A549 (cell line): ENCODE measurements around the gene CES4A.

Source experiments
- CHD2 ChIP-seq: fragments of 150-350 bp; IDR thresholded peaks from 2 replicates; pipeline ENCODE4 v1.6.1; 2014; ENCODE audit warnings: low read length; ENCODE audit not compliant: partially characterized antibody
- JUNB ChIP-seq: fragments of >200 bp; sonication (Bioruptor Twin); formaldehyde crosslinking; IDR thresholded peaks from 2 replicates; pipeline ENCODE4 v1.6.1; 2016
- MAFK ChIP-seq: fragments of 450-650 bp; IDR thresholded peaks from 2 replicates; pipeline ENCODE4 v1.6.1; 2014; ENCODE audit not compliant: partially characterized antibody
- MYC ChIP-seq: IDR thresholded peaks from 2 replicates; pipeline ENCODE4 v1.6.1; 2012; ENCODE audit warnings: mild to moderate bottlenecking, inconsistent platforms, low read length, improper control_type of control experiment, borderline replicate concordance
- PBX3 ChIP-seq: IDR thresholded peaks from 2 replicates; pipeline ENCODE4 v1.6.1; 2012
- POLR2A ChIP-seq: IDR thresholded peaks from 2 replicates; pipeline ENCODE4 v1.6.1; 2012; ENCODE audit warnings: mild to moderate bottlenecking, low read length
- RCOR1 ChIP-seq: fragments of 150-350 bp; IDR thresholded peaks from 2 replicates; pipeline ENCODE4 v1.6.1; 2014; ENCODE audit warnings: antibody characterized with exemption, low read length, low read depth
- REST ChIP-seq: fragments of 200-600 bp; sonication (generic); IDR thresholded peaks from 2 replicates; pipeline ENCODE4 v1.6.1; 2016; ENCODE audit warnings: antibody characterized with exemption, mild to moderate bottlenecking, moderate library complexity
- RFX5 ChIP-seq: fragments of 450-650 bp; IDR thresholded peaks from 2 replicates; pipeline ENCODE4 v1.7.1; 2014; ENCODE audit warnings: antibody characterized with exemption, mild to moderate bottlenecking, moderate library complexity
- SMC3 ChIP-seq: fragments of >200 bp; sonication (Bioruptor Twin); formaldehyde crosslinking; IDR thresholded peaks from 3 replicates; pipeline ENCODE4 v1.6.1; 2018; ENCODE audit warnings: inconsistent platforms
- TF ChIP-seq, protein P1 (sequence below): fragments of >200 bp; sonication (Bioruptor Twin); formaldehyde crosslinking; IDR thresholded peaks from 3 replicates; pipeline ENCODE4 v1.5.1; 2016
- TF ChIP-seq, protein P2 (sequence below): fragments of 450-650 bp; IDR thresholded peaks from 2 replicates; pipeline ENCODE4 v1.6.1; 2014; ENCODE audit warnings: antibody characterized with exemption
- TF ChIP-seq, protein P3 (sequence below): IDR thresholded peaks from 2 replicates; pipeline ENCODE4 v1.6.1; 2012

- TF ChIP-seq POLR2A, result no peak
- TF ChIP-seq MYC, result no peak
- TF ChIP-seq, protein P1, sequence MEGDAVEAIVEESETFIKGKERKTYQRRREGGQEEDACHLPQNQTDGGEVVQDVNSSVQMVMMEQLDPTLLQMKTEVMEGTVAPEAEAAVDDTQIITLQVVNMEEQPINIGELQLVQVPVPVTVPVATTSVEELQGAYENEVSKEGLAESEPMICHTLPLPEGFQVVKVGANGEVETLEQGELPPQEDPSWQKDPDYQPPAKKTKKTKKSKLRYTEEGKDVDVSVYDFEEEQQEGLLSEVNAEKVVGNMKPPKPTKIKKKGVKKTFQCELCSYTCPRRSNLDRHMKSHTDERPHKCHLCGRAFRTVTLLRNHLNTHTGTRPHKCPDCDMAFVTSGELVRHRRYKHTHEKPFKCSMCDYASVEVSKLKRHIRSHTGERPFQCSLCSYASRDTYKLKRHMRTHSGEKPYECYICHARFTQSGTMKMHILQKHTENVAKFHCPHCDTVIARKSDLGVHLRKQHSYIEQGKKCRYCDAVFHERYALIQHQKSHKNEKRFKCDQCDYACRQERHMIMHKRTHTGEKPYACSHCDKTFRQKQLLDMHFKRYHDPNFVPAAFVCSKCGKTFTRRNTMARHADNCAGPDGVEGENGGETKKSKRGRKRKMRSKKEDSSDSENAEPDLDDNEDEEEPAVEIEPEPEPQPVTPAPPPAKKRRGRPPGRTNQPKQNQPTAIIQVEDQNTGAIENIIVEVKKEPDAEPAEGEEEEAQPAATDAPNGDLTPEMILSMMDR, result no peak
- no peak for TF ChIP-seq SMC3
- no peak for TF ChIP-seq RCOR1
- TF ChIP-seq REST, result no peak
- no peak for TF ChIP-seq PBX3
- TF ChIP-seq JUNB, result no peak
- TF ChIP-seq, protein P2, sequence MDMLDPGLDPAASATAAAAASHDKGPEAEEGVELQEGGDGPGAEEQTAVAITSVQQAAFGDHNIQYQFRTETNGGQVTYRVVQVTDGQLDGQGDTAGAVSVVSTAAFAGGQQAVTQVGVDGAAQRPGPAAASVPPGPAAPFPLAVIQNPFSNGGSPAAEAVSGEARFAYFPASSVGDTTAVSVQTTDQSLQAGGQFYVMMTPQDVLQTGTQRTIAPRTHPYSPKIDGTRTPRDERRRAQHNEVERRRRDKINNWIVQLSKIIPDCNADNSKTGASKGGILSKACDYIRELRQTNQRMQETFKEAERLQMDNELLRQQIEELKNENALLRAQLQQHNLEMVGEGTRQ, result no peak
- no peak for TF ChIP-seq RFX5
- no peak for TF ChIP-seq MAFK
- no peak for TF ChIP-seq CHD2
- TF ChIP-seq, protein P3, sequence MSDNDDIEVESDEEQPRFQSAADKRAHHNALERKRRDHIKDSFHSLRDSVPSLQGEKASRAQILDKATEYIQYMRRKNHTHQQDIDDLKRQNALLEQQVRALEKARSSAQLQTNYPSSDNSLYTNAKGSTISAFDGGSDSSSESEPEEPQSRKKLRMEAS, result no peak
Measured at GRCh38 chr16:66945939-66946338, 42.5 kb upstream of the CES4A start.
